ENCODE results near the gene GLUD1.
"Not testable (repeated sequence)": the region's sequence is repeated elsewhere in the genome, so short reads cannot be mapped to it uniquely, and the experiment has no call there.

GLUD1 gene

GRCh38 chr10:87079106-87079836, 15.4 kb downstream of the GLUD1 start:
- in situ Hi-C loops (cut with MboI; ENCODE audit: low sequenced_read_pairs, unreplicated experiment), result no loop called here
- TF ChIP-seq CTCF (IDR thresholded peaks at IDR 0.05; ENCODE audit: borderline replicate concordance, control extremely low read depth, extremely low read depth, insufficient read depth, missing control alignments), result no peak
- no peak for DNase-seq (ENCODE audit: low spot score)

GRCh38 chr10:87076421-87076820, 18.2 kb downstream of the GLUD1 start:
- in situ Hi-C loops (cut with MboI; ENCODE audit: low sequenced_read_pairs, unreplicated experiment); DNase-seq (ENCODE audit: low spot score): not testable (repeated sequence)

GRCh38 chr10:87072449-87072848, 22.2 kb downstream of the GLUD1 start:
- in situ Hi-C loops (cut with MboI; ENCODE audit: low sequenced_read_pairs, unreplicated experiment), result no loop called here
- no peak for DNase-seq (ENCODE audit: low spot score)
- no peak for TF ChIP-seq CTCF (IDR thresholded peaks at IDR 0.05; ENCODE audit: borderline replicate concordance, control extremely low read depth, extremely low read depth, insufficient read depth, missing control alignments)

GRCh38 chr10:87068281-87068680, 26.4 kb downstream of the GLUD1 start:
- in situ Hi-C loops (cut with MboI; ENCODE audit: low sequenced_read_pairs, unreplicated experiment), result no loop called here
- no peak for DNase-seq (ENCODE audit: low spot score)
- TF ChIP-seq CTCF (IDR thresholded peaks at IDR 0.05; ENCODE audit: borderline replicate concordance, control extremely low read depth, extremely low read depth, insufficient read depth, missing control alignments), result no peak

GRCh38 chr10:87066865-87067264, 27.8 kb downstream of the GLUD1 start:
- no peak for TF ChIP-seq CTCF (IDR thresholded peaks at IDR 0.05; ENCODE audit: borderline replicate concordance, control extremely low read depth, extremely low read depth, insufficient read depth, missing control alignments)
- in situ Hi-C loops (cut with MboI; ENCODE audit: low sequenced_read_pairs, unreplicated experiment), result no loop called here
- DNase-seq (ENCODE audit: low spot score), result no peak

- in situ Hi-C loops (cut with MboI; ENCODE audit: low sequenced_read_pairs, unreplicated experiment), result no loop called here
- no peak for TF ChIP-seq CTCF (IDR thresholded peaks at IDR 0.05; ENCODE audit: borderline replicate concordance, control extremely low read depth, extremely low read depth, insufficient read depth, missing control alignments)
Observed at GRCh38 chr10:87066178-87066577, 28.5 kb downstream of the GLUD1 start.

GRCh38 chr10:87064651-87065050, 30.0 kb downstream of the GLUD1 start:
- no peak for TF ChIP-seq CTCF (IDR thresholded peaks at IDR 0.05; ENCODE audit: borderline replicate concordance, control extremely low read depth, extremely low read depth, insufficient read depth, missing control alignments)
- in situ Hi-C loops (cut with MboI; ENCODE audit: low sequenced_read_pairs, unreplicated experiment), result no loop called here
- DNase-seq (ENCODE audit: low spot score), result no peak

More at GRCh38 chr10:87066178-87066577, 28.5 kb downstream of the GLUD1 start:
- no peak for DNase-seq (ENCODE audit: low spot score)
